Measurements from ENCODE around the gene CYP1A1.

- TF ChIP-seq CTCF (IDR thresholded peaks at IDR 0.05) (no peak), POLR2A (IDR thresholded peaks at IDR 0.05) (no peak)
These were observed 24.5 kb upstream of the CYP1A1 start for GRCh38 chr15:74749832-74750231.

All from adrenal gland (tissue), 5 donors.